ENCODE measurements around the gene TEAD1. TPM values are rescaled to one million over a fixed set of nuclear protein-coding genes. Genes with fewer than 3 reads are reported as not detected.

TEAD1 gene
- total RNA-seq, 6 experiments from 2014 or later = 28.3 to 41.5 (median 32.2) TPM

GRCh38 chr11:12963792-12964536 is 289.7 kb downstream of the TEAD1 start:
- WGBS (ENCODE audit: insufficient coverage, low coverage, low lambda C conversion rate, missing lambda C conversion rate) = 7% methylated on average over 13 of the region's 13 CpGs
- intact Hi-C loops (cut with DNase I) = loop anchor here (5.0 to 10.0 kb wide), 2 partner anchors 188 to 191 kb away; no protein-coding TSS in a partner anchor
- no peaks in the 10 kb centered on the region for H3K4me1 ChIP-seq
- H3K27me3 ChIP-seq = no peaks in the 10 kb centered on the region
- H3K36me3 ChIP-seq = no peaks in the 10 kb centered on the region
- DNase-seq (peak; percentile 51 to 67 (median 63)), ATAC-seq (peak; percentile 90 to 93 (median 92))
- TF ChIP-seq CTCF (IDR thresholded peaks at IDR 0.05) = peak; percentile 80 to 89 (median 86)
- TF ChIP-seq POLR2A (IDR thresholded peaks at IDR 0.05) = no peak
- H3K27ac ChIP-seq = no peak overlapping the region
- no peaks in the 10 kb centered on the region for H3K9me3 ChIP-seq
- H3K4me3 ChIP-seq = no peak overlapping the region

- no peaks in the 10 kb centered on the region for H3K36me3 ChIP-seq
- no peaks in the 10 kb centered on the region for H3K27me3 ChIP-seq
- no peaks in the 10 kb centered on the region for H3K4me1 ChIP-seq
- DNase-seq (no peak), ATAC-seq (no peak)
- no peak for TF ChIP-seq POLR2A (IDR thresholded peaks at IDR 0.05)
- TF ChIP-seq CTCF (IDR thresholded peaks at IDR 0.05) = no peak
- H3K9me3 ChIP-seq = no peaks in the 10 kb centered on the region
- H3K4me3 ChIP-seq = no peak overlapping the region
- intact Hi-C loops (cut with DNase I) = loop anchor here (5.0 to 10.0 kb wide), 2 partner anchors 188 to 190 kb away; no protein-coding TSS in a partner anchor
- 46% methylated on average over 3 of the region's 7 CpGs for WGBS (ENCODE audit: insufficient coverage, low coverage, low lambda C conversion rate, missing lambda C conversion rate)
- no peak overlapping the region for H3K27ac ChIP-seq
Measured at GRCh38 chr11:12964650-12965049, 290.4 kb downstream of the TEAD1 start.

- Histone ChIP-seq H3K27me3 (no peaks in the 10 kb centered on the region), H3K4me1 (no peaks in the 10 kb centered on the region), H3K4me3 (no peak overlapping the region), H3K36me3 (no peaks in the 10 kb centered on the region), H3K9me3 (no peaks in the 10 kb centered on the region), H3K27ac (no peak overlapping the region)
- no peak for TF ChIP-seq POLR2A (IDR thresholded peaks at IDR 0.05)
- TF ChIP-seq CTCF (IDR thresholded peaks at IDR 0.05) = no peak
- intact Hi-C loops (cut with DNase I) = loop anchor here in 1 of 2 donors (10.0 kb wide), 1 partner anchor 189 kb away; no protein-coding TSS in a partner anchor
- WGBS (ENCODE audit: insufficient coverage, low coverage, low lambda C conversion rate, missing lambda C conversion rate) = 82% methylated on average over 4 of the region's 5 CpGs
- DNase-seq (no peak), ATAC-seq (no peak)
Measured at GRCh38 chr11:12966002-12966401, 291.8 kb downstream of the TEAD1 start.

- intact Hi-C loops (cut with DNase I) = loop anchor here in 1 of 2 donors (10.0 kb wide), 1 partner anchor 187 kb away; no protein-coding TSS in a partner anchor
- ATAC-seq (no peak), DNase-seq (no peak)
- WGBS (ENCODE audit: insufficient coverage, low coverage, low lambda C conversion rate, missing lambda C conversion rate) = 74% methylated on average over 1 of the region's 1 CpG
- no peaks in the 10 kb centered on the region for H3K4me1 ChIP-seq
- TF ChIP-seq POLR2A (IDR thresholded peaks at IDR 0.05) (no peak), CTCF (IDR thresholded peaks at IDR 0.05) (no peak)
- no peaks in the 10 kb centered on the region for H3K36me3 ChIP-seq
- no peaks in the 10 kb centered on the region for H3K9me3 ChIP-seq
- H3K27ac ChIP-seq = no peak overlapping the region
- H3K27me3 ChIP-seq = no peaks in the 10 kb centered on the region
- no peak overlapping the region for H3K4me3 ChIP-seq
Measured at GRCh38 chr11:12968101-12968500, 293.9 kb downstream of the TEAD1 start.
